ENCODE data around the gene GPS1. TPM values are rescaled to one million over a fixed set of nuclear protein-coding genes. Genes with fewer than 3 reads are reported as not detected.
A peak's percentile ranks its signal among the peaks of the same experiment; 100 is the strongest.

GPS1 gene
- total and polyA plus RNA-seq, 9 of the 15 experiments (the other 6 are each of a cell fraction or from before 2014, with no cell fraction given): 3.1 to 167 (median 69.9) TPM

DNA sequence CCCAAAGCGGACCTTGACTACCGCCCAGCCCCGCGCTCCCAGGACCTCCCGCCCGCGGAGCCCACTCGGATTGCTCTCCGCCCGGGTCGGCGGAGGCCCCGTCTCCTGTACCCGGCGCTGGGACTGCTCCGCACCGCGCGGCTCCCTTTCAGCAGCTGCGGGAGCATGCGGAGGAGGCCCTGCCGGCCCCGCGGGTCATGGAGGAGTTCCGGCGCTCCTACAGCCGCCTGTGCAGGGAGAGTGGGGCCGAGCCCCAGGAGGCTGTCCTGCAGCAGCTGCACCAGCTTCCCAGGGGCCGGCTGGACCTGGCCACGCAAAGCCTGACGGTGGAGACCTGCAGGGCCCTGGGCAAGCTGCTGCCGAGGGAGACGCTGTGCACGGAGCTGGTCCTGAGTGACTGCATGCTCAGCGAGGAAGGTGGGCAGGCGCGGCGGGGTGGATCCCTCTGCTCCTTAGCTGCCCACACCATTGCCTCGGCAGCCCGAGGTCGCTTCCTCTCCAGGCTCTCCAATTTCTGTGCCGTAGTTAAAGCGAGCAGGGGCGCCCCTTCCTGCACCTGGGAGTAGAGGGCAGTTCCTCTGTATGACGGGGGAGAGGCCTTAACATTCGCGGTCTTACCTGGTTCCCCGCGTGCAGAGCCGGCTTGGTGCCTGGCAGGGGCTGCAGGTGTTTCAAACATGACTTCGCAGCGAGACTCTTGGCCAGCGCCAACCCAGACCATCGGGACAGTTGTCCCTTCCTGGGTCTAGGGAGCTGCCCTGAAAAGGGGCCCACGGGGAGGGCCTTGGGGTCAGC, 28.1 kb upstream of the GPS1 start (continued):
- TF ChIP-seq, protein P1, sequence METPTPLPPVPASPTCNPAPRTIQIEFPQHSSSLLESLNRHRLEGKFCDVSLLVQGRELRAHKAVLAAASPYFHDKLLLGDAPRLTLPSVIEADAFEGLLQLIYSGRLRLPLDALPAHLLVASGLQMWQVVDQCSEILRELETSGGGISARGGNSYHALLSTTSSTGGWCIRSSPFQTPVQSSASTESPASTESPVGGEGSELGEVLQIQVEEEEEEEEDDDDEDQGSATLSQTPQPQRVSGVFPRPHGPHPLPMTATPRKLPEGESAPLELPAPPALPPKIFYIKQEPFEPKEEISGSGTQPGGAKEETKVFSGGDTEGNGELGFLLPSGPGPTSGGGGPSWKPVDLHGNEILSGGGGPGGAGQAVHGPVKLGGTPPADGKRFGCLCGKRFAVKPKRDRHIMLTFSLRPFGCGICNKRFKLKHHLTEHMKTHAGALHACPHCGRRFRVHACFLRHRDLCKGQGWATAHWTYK (CRISPR knock-in tag; IDR thresholded peaks at IDR 0.05): no peak
- TF ChIP-seq, protein P2, sequence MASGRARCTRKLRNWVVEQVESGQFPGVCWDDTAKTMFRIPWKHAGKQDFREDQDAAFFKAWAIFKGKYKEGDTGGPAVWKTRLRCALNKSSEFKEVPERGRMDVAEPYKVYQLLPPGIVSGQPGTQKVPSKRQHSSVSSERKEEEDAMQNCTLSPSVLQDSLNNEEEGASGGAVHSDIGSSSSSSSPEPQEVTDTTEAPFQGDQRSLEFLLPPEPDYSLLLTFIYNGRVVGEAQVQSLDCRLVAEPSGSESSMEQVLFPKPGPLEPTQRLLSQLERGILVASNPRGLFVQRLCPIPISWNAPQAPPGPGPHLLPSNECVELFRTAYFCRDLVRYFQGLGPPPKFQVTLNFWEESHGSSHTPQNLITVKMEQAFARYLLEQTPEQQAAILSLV (tag; IDR thresholded peaks at IDR 0.05): no peak
- no peak for TF ChIP-seq BMI1 (IDR thresholded peaks at IDR 0.05; ENCODE audit: low read length)
- no peak for TF ChIP-seq MCM7 (IDR thresholded peaks at IDR 0.05)
- TF ChIP-seq RBFOX2 (IDR thresholded peaks at IDR 0.05; ENCODE audit: low read depth, low read length): peak; percentile 37
- TF ChIP-seq, protein P3, sequence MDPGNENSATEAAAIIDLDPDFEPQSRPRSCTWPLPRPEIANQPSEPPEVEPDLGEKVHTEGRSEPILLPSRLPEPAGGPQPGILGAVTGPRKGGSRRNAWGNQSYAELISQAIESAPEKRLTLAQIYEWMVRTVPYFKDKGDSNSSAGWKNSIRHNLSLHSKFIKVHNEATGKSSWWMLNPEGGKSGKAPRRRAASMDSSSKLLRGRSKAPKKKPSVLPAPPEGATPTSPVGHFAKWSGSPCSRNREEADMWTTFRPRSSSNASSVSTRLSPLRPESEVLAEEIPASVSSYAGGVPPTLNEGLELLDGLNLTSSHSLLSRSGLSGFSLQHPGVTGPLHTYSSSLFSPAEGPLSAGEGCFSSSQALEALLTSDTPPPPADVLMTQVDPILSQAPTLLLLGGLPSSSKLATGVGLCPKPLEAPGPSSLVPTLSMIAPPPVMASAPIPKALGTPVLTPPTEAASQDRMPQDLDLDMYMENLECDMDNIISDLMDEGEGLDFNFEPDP (CRISPR knock-in tag; IDR thresholded peaks at IDR 0.05): no peak
- TF ChIP-seq, protein P4, sequence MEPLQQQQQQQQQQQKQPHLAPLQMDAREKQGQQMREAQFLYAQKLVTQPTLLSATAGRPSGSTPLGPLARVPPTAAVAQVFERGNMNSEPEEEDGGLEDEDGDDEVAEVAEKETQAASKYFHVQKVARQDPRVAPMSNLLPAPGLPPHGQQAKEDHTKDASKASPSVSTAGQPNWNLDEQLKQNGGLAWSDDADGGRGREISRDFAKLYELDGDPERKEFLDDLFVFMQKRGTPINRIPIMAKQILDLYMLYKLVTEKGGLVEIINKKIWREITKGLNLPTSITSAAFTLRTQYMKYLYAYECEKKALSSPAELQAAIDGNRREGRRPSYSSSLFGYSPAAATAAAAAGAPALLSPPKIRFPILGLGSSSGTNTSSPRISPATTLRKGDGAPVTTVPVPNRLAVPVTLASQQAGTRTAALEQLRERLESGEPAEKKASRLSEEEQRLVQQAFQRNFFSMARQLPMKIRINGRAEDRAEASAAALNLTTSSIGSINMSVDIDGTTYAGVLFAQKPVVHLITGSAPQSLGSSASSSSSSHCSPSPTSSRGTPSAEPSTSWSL (CRISPR knock-in tag; IDR thresholded peaks at IDR 0.05; ENCODE audit: borderline replicate concordance): no peak
- TF ChIP-seq, protein P5, sequence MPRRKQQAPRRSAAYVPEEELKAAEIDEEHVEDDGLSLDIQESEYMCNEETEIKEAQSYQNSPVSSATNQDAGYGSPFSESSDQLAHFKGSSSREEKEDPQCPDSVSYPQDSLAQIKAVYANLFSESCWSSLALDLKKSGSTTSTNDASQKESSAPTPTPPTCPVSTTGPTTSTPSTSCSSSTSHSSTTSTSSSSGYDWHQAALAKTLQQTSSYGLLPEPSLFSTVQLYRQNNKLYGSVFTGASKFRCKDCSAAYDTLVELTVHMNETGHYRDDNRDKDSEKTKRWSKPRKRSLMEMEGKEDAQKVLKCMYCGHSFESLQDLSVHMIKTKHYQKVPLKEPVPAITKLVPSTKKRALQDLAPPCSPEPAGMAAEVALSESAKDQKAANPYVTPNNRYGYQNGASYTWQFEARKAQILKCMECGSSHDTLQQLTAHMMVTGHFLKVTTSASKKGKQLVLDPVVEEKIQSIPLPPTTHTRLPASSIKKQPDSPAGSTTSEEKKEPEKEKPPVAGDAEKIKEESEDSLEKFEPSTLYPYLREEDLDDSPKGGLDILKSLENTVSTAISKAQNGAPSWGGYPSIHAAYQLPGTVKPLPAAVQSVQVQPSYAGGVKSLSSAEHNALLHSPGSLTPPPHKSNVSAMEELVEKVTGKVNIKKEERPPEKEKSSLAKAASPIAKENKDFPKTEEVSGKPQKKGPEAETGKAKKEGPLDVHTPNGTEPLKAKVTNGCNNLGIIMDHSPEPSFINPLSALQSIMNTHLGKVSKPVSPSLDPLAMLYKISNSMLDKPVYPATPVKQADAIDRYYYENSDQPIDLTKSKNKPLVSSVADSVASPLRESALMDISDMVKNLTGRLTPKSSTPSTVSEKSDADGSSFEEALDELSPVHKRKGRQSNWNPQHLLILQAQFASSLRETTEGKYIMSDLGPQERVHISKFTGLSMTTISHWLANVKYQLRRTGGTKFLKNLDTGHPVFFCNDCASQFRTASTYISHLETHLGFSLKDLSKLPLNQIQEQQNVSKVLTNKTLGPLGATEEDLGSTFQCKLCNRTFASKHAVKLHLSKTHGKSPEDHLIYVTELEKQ (CRISPR knock-in tag; IDR thresholded peaks at IDR 0.05): no peak
- TF ChIP-seq, protein P6, sequence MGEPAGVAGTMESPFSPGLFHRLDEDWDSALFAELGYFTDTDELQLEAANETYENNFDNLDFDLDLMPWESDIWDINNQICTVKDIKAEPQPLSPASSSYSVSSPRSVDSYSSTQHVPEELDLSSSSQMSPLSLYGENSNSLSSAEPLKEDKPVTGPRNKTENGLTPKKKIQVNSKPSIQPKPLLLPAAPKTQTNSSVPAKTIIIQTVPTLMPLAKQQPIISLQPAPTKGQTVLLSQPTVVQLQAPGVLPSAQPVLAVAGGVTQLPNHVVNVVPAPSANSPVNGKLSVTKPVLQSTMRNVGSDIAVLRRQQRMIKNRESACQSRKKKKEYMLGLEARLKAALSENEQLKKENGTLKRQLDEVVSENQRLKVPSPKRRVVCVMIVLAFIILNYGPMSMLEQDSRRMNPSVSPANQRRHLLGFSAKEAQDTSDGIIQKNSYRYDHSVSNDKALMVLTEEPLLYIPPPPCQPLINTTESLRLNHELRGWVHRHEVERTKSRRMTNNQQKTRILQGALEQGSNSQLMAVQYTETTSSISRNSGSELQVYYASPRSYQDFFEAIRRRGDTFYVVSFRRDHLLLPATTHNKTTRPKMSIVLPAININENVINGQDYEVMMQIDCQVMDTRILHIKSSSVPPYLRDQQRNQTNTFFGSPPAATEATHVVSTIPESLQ (CRISPR knock-in tag; IDR thresholded peaks at IDR 0.05): no peak
- TF ChIP-seq ZNF57 (CRISPR knock-in tag; IDR thresholded peaks at IDR 0.05): no peak
- peak; percentile 67 for TF ChIP-seq RBBP5 (IDR thresholded peaks at IDR 0.05; ENCODE audit: borderline replicate concordance, insufficient read depth, low read length, poor library complexity, severe bottlenecking)
- TF ChIP-seq RB1 (IDR thresholded peaks at IDR 0.05; ENCODE audit: low read depth): no peak; the same call in 1 of the 2 replicates
- peak; percentile 36; the same call in 1 of the 2 replicates for TF ChIP-seq SAFB (IDR thresholded peaks at IDR 0.05; ENCODE audit: borderline replicate concordance, low read depth, low read length)
- no peak for TF ChIP-seq KLF6 (CRISPR knock-in tag; IDR thresholded peaks at IDR 0.05; ENCODE audit: borderline replicate concordance)

Data from K562 (cell line).